ENCODE data around the gene LGALSL. TPM values are rescaled to one million over a fixed set of nuclear protein-coding genes. Genes with fewer than 3 reads are reported as not detected.

LGALSL gene
- total RNA-seq = 10 to 100 TPM; 12.8 to 36.7 TPM

GRCh38 chr2:64453770-64454385, at the start of gene LGALSL:
LGALSL (plus strand) TSS chr2:64454162; CDS start chr2:64454546, 384 bp downstream.
- intact Hi-C loops (cut with DNase I) = loop anchor here (5.0 kb wide), 1 partner anchor 198 kb away; the partner anchor contains the start of gene SERTAD2
- Histone ChIP-seq H3K27me3 (replicated peaks; ENCODE audit: insufficient read depth) (no peaks in the 10 kb centered on the region), H3K36me3 (peaks cover 0 to 7% of the 10 kb centered on the region in 2 donors), H3K27ac (peak within 1 kb of the TSS; percentile 97 to 99), H3K4me3 (peak within 1 kb of the TSS; percentile 88 to 91), H3K9me3 (no peaks in the 10 kb centered on the region), H3K4me1 (replicated peaks) (no peaks in the 10 kb centered on the region)
- TF ChIP-seq POLR2A (IDR thresholded peaks at IDR 0.05) (peak; percentile 41), POLR2AphosphoS5 (IDR thresholded peaks at IDR 0.05) (peak; percentile 38), CTCF (IDR thresholded peaks at IDR 0.05) (peak in 1 of 4 experiments; percentile 3)
- under 1% methylated on average over 45 of the region's 52 CpGs for WGBS
- peak; percentile 87 for DNase-seq (ENCODE audit: low spot score)

- TF ChIP-seq CTCF (IDR thresholded peaks at IDR 0.05) (no peak), POLR2A (IDR thresholded peaks at IDR 0.05) (no peak), POLR2AphosphoS5 (IDR thresholded peaks at IDR 0.05) (no peak)
- no peaks in the 10 kb centered on the region for H3K9me3 ChIP-seq
- peaks cover 2% of the 10 kb centered on the region for H3K4me1 ChIP-seq (replicated peaks)
- peak overlapping the region; percentile 64 to 81 for H3K27ac ChIP-seq
- H3K4me3 ChIP-seq = no peak overlapping the region
- intact Hi-C loops (cut with DNase I) = no loop called here
- WGBS = 37% methylated on average over 9 of the region's 9 CpGs
- H3K36me3 ChIP-seq = no peaks in the 10 kb centered on the region
- no peaks in the 10 kb centered on the region for H3K27me3 ChIP-seq (replicated peaks; ENCODE audit: insufficient read depth)
- DNase-seq (ENCODE audit: low spot score) = no peak
Observed at GRCh38 chr2:64404743-64405142, 49.2 kb upstream of the LGALSL start.

- intact Hi-C loops (cut with DNase I) = no loop called here
- Histone ChIP-seq H3K27me3 (replicated peaks; ENCODE audit: insufficient read depth) (no peaks in the 10 kb centered on the region), H3K27ac (no peak overlapping the region), H3K4me1 (replicated peaks) (peaks cover 2% of the 10 kb centered on the region), H3K4me3 (no peak overlapping the region), H3K9me3 (no peaks in the 10 kb centered on the region), H3K36me3 (no peaks in the 10 kb centered on the region)
- DNase-seq (ENCODE audit: low spot score) = no peak
- 79% methylated on average over 11 of the region's 11 CpGs for WGBS
- no peak for TF ChIP-seq POLR2AphosphoS5 (IDR thresholded peaks at IDR 0.05)
- no peak for TF ChIP-seq POLR2A (IDR thresholded peaks at IDR 0.05)
- no peak for TF ChIP-seq CTCF (IDR thresholded peaks at IDR 0.05)
Observed at GRCh38 chr2:64405581-64406406, 48.2 kb upstream of the LGALSL start.

GRCh38 chr2:64406407-64406774, 47.6 kb upstream of the LGALSL start:
- intact Hi-C loops (cut with DNase I) = no loop called here
- no peak for TF ChIP-seq CTCF (IDR thresholded peaks at IDR 0.05)
- TF ChIP-seq POLR2A (IDR thresholded peaks at IDR 0.05) = no peak
- TF ChIP-seq POLR2AphosphoS5 (IDR thresholded peaks at IDR 0.05) = no peak
- no peak overlapping the region for H3K27ac ChIP-seq

More at GRCh38 chr2:64406407-64406774, 47.6 kb upstream of the LGALSL start:
- H3K36me3 ChIP-seq = no peaks in the 10 kb centered on the region
- no peaks in the 10 kb centered on the region for H3K4me1 ChIP-seq (replicated peaks)
- no peak for DNase-seq (ENCODE audit: low spot score)
- H3K4me3 ChIP-seq = no peak overlapping the region
- H3K9me3 ChIP-seq = no peaks in the 10 kb centered on the region
- no peaks in the 10 kb centered on the region for H3K27me3 ChIP-seq (replicated peaks; ENCODE audit: insufficient read depth)
- WGBS = 83% methylated on average over 2 of the region's 2 CpGs
